KMS-11 (cell line): ENCODE measurements around the gene MTM1.
A peak's percentile ranks its signal among the peaks of the same experiment; 100 is the strongest.

Experiments
- H2AFZ ChIP-seq: fragments of 200-600 bp; sonication (generic); 2 replicates; pipeline ENCODE4 v1.6.1; 2016; ENCODE audit warnings: antibody characterized with exemption, mixed run types, low read depth
- H3K27ac ChIP-seq: fragments of 200-600 bp; sonication (generic); 2 replicates; pipeline ENCODE4 v1.6.1; 2016; ENCODE audit warnings: mild to moderate bottlenecking, mixed run types
- H3K27me3 ChIP-seq: fragments of 200-600 bp; sonication (generic); 2 replicates; pipeline ENCODE4 v1.6.1; 2017; ENCODE audit warnings: mild to moderate bottlenecking, low read depth, mixed run types, moderate library complexity; ENCODE audit not compliant: insufficient read depth
- H3K36me3 ChIP-seq: fragments of 200-600 bp; sonication (generic); 2 replicates; pipeline ENCODE4 v1.6.1; 2017; ENCODE audit warnings: mild to moderate bottlenecking, mixed run types; ENCODE audit not compliant: insufficient read depth
- H3K4me1 ChIP-seq: fragments of 200-600 bp; sonication (generic); 2 replicates; pipeline ENCODE4 v1.6.1; 2016; ENCODE audit warnings: mild to moderate bottlenecking, low read depth, mixed run types; ENCODE audit not compliant: poor library complexity, severe bottlenecking
- H3K4me2 ChIP-seq: fragments of 200-600 bp; sonication (generic); 2 replicates; pipeline ENCODE4 v1.7.0; 2016; ENCODE audit warnings: mild to moderate bottlenecking, mixed run types
- H3K4me3 ChIP-seq: fragments of 200-600 bp; sonication (generic); IDR thresholded peaks from 2 replicates; pipeline ENCODE4 v1.6.1; 2017; ENCODE audit warnings: low read depth, low read length, mixed read lengths; ENCODE audit not compliant: insufficient read depth
- H3K79me2 ChIP-seq: fragments of 200-600 bp; sonication (generic); 2 replicates; pipeline ENCODE4 v1.6.1; 2016; ENCODE audit warnings: low read depth, mixed run types; ENCODE audit not compliant: insufficient read depth
- H3K9ac ChIP-seq: fragments of 200-600 bp; sonication (generic); 2 replicates; pipeline ENCODE4 v1.6.1; 2016; ENCODE audit warnings: mild to moderate bottlenecking, mixed run types
- H4K20me1 ChIP-seq: fragments of 200-600 bp; sonication (generic); 2 replicates; pipeline ENCODE4 v1.6.1; 2016; ENCODE audit warnings: mild to moderate bottlenecking, mixed run types; ENCODE audit not compliant: insufficient read depth
- TF ChIP-seq, protein P1 (sequence below): fragments of 200-600 bp; sonication (generic); conservative IDR thresholded peaks from 2 replicates; pipeline ENCODE4 v1.6.1; 2017; ENCODE audit warnings: low read depth, mild to moderate bottlenecking, antibody characterized with exemption, low read length, moderate library complexity, mixed read lengths

MTM1 gene

DNA sequence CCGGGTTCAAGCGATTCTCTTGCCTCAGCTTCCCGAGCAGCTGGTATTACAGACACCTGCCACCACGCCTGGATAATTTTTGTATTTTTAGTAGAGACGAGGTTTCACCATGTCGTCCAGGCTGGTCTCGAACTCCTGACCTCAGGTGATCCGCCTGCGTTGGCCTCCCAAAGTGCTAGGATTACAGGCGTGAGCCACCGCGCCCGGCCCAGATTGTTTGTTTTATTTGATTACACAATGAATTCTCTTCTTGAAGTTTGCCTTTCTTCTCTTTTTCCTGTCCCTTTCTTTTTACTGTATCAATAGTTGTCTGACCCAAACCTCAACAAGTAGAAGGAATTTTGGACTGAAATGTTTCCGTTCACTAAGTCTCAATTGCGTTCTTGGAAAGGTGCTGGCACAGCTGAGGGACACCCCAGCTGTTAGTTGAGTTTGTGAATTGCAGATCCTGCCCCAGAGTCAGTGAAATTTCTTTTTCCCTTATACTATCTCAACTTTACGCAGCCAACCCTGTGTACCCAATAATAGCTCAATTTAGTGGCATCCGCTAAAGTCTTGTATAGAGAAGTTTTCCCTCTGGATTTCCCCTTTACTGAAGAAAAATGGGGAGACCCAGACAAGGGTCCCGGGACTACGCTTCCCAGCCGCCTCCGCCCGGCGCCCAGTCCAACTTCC, 639 bp upstream of the MTM1 start:
- peaks cover 36% of the 10 kb centered on the region for H3K4me1 ChIP-seq
- H3K9ac ChIP-seq = no peak overlapping the region
- no peaks in the 10 kb centered on the region for H4K20me1 ChIP-seq
- H3K4me2 ChIP-seq = peak overlapping the region; percentile 31; the same call in 1 of the 2 replicates
- H3K27ac ChIP-seq = no peak overlapping the region
- no peak overlapping the region for H3K4me3 ChIP-seq
- H3K27me3 ChIP-seq = no peaks in the 10 kb centered on the region
- no peaks in the 10 kb centered on the region for H3K36me3 ChIP-seq
- H3K79me2 ChIP-seq = peaks cover 25% of the 10 kb centered on the region; the same call in 1 of the 2 replicates
- TF ChIP-seq, protein P1, sequence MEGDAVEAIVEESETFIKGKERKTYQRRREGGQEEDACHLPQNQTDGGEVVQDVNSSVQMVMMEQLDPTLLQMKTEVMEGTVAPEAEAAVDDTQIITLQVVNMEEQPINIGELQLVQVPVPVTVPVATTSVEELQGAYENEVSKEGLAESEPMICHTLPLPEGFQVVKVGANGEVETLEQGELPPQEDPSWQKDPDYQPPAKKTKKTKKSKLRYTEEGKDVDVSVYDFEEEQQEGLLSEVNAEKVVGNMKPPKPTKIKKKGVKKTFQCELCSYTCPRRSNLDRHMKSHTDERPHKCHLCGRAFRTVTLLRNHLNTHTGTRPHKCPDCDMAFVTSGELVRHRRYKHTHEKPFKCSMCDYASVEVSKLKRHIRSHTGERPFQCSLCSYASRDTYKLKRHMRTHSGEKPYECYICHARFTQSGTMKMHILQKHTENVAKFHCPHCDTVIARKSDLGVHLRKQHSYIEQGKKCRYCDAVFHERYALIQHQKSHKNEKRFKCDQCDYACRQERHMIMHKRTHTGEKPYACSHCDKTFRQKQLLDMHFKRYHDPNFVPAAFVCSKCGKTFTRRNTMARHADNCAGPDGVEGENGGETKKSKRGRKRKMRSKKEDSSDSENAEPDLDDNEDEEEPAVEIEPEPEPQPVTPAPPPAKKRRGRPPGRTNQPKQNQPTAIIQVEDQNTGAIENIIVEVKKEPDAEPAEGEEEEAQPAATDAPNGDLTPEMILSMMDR = no peak
- peak overlapping the region; percentile 86 for H2AFZ ChIP-seq

DNA sequence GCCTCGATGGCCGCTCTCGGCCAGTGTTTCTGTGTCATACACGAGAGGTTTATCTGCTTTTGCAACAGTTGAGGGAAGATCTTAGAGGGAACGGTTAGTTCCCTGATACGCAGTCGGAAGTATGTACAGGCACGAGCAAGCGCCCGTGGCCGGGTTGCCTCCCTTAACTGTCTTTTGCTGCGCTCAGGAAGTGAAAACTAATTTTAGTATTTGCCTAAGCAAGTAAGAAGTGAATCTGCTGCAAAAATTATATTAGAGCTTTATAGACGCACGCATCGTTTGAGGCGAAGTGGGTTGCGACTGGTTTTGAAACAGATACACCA, 695 bp downstream of the MTM1 start:
- TF ChIP-seq, protein P1 = no peak
- Histone ChIP-seq H3K36me3 (no peaks in the 10 kb centered on the region), H3K4me2 (peak overlapping the region; percentile 88), H3K4me1 (peaks cover 49% of the 10 kb centered on the region), H3K4me3 (no peak overlapping the region), H3K27me3 (no peaks in the 10 kb centered on the region), H3K9ac (peak overlapping the region; percentile 15; the same call in 1 of the 2 replicates), H3K79me2 (peaks cover 36% of the 10 kb centered on the region; the same call in 1 of the 2 replicates), H4K20me1 (no peaks in the 10 kb centered on the region), H3K27ac (no peak overlapping the region), H2AFZ (peak overlapping the region; percentile 47)

DNA sequence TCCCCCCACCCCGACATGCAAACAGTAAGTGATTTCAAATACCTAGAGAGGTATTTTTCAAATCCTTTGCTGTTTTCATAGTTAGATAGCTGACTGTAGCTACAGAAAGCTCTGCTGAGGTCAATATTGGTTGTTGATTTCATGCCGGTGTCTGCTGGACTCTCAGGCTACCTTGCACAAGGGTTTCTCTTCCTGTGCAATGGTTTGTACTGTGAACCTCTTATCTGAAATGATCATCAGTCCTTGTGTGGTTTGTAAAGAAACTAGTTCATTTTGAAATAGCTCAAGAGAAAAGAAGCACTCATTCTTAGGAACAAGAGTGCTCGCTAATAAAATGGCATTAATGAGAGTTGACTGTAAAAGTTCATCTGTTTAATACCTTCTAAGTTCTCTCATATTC, 2.1 kb downstream of the MTM1 start:
- H3K4me2 ChIP-seq = peak overlapping the region; percentile 88
- TF ChIP-seq, protein P1 = no peak
- H3K4me1 ChIP-seq = peaks cover 61% of the 10 kb centered on the region
- no peaks in the 10 kb centered on the region for H3K36me3 ChIP-seq
- peak overlapping the region; percentile 29; the same call in 1 of the 2 replicates for H3K27ac ChIP-seq
- no peak overlapping the region for H3K4me3 ChIP-seq
- H2AFZ ChIP-seq = no peak overlapping the region
- no peaks in the 10 kb centered on the region for H3K27me3 ChIP-seq
- H4K20me1 ChIP-seq = no peaks in the 10 kb centered on the region
- no peak overlapping the region; the same call in 1 of the 2 replicates for H3K9ac ChIP-seq
- H3K79me2 ChIP-seq = peaks cover 36% of the 10 kb centered on the region; the same call in 1 of the 2 replicates

DNA sequence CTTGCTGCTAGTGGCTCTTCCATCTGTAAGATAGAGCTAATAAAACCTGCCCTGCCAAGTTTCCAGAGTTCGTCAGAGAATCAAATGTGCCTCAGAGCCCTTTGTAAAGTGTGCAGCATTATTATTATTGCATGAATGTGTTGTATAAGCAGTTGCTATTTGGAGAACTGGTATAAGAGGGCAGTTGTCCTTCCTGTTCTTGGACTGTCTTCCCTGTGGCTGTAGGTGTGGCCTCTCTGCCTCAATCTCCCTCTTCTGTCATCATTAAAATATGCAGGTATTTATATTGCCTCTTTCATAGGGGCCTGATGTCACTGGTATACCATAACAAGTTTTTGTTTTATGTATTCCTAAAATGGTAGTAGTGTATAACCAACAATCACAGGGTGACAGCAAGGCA, 3.8 kb downstream of the MTM1 start:
- H3K4me1 ChIP-seq = peaks cover 78% of the 10 kb centered on the region

More for the DNA sequence above, 3.8 kb downstream of the MTM1 start:
- H3K9ac ChIP-seq = no peak overlapping the region
- no peaks in the 10 kb centered on the region for H4K20me1 ChIP-seq
- H3K36me3 ChIP-seq = no peaks in the 10 kb centered on the region
- no peak overlapping the region for H3K4me2 ChIP-seq
- H3K27me3 ChIP-seq = no peaks in the 10 kb centered on the region
- TF ChIP-seq, protein P1 = no peak
- no peak overlapping the region for H3K27ac ChIP-seq
- H3K4me3 ChIP-seq = no peak overlapping the region
- no peak overlapping the region for H2AFZ ChIP-seq
- H3K79me2 ChIP-seq = peaks cover 48% of the 10 kb centered on the region; the same call in 1 of the 2 replicates
